CD14-positive monocyte (primary cell): ENCODE measurements around the gene DLGAP1. TPM values are rescaled to one million over a fixed set of nuclear protein-coding genes. Genes with fewer than 3 reads are reported as not detected.

Source experiments
- DNase-seq, 3 donors: peaks; one replicate each; pipeline ENCODE4 v3.0.0-alpha.2; 2011 to 2022
- H2AFZ ChIP-seq: 2 replicates; pipeline ENCODE4 v1.6.0; 2012; ENCODE audit warnings: mild to moderate bottlenecking, low read depth, low read length, inconsistent platforms; ENCODE audit not compliant: insufficient read depth, poor library complexity, severe bottlenecking
- H3K27ac ChIP-seq, 2 donors: 1 replicate in 1 of 2; 2 replicates in 1 of 2; pipeline ENCODE4 v1.5.1; 2012 to 2013; ENCODE audit warnings: low read length in 2 of 2, control low read depth in 1 of 2, inconsistent platforms in 1 of 2, low read depth in 1 of 2, mild to moderate bottlenecking in 1 of 2
- H3K27me3 ChIP-seq, 2 donors: one replicate each; pipeline versions ENCODE4 v1.6.0 to v1.6.1; 2011 to 2013; ENCODE audit warnings: low read length in 2 of 2; ENCODE audit not compliant: control insufficient read depth in 2 of 2, insufficient read depth in 2 of 2
- H3K36me3 ChIP-seq, 2 donors: replicated peaks in 1 of 2; 1 replicate in 1 of 2; 2 replicates in 1 of 2; pipeline versions ENCODE4 v1.5.1 to v1.6.1; 2012 to 2013; ENCODE audit warnings: low read length in 2 of 2, control low read depth in 1 of 2, inconsistent platforms in 1 of 2, mild to moderate bottlenecking in 1 of 2; ENCODE audit not compliant: insufficient read depth in 2 of 2, control insufficient read depth in 1 of 2
- H3K4me1 ChIP-seq, 2 donors: 1 replicate in 1 of 2; 2 replicates in 1 of 2; pipeline versions ENCODE4 v1.5.1 to v1.6.1; 2012 to 2013; ENCODE audit warnings: low read length in 2 of 2, control low read depth in 1 of 2, inconsistent platforms in 1 of 2, mild to moderate bottlenecking in 1 of 2, moderate library complexity in 1 of 2; ENCODE audit not compliant: insufficient read depth in 2 of 2, control insufficient read depth in 1 of 2
- H3K4me2 ChIP-seq: replicated peaks from 2 replicates; pipeline ENCODE3; 2012; ENCODE audit warnings: low read length, moderate library complexity, mild to moderate bottlenecking; ENCODE audit not compliant: poor library complexity, severe bottlenecking; ENCODE audit errors: extremely low read depth
- H3K4me3 ChIP-seq, 3 experiments: fragments of 200-600 bp in 1 of 3; sonication (generic) in 1 of 3; replicated peaks in 1 of 3; 1 replicate in 2 of 3; 2 replicates in 1 of 3; pipeline ENCODE4 v1.5.1; 2011 to 2013; ENCODE audit warnings: low read length in 3 of 3, mild to moderate bottlenecking in 3 of 3, control low read depth in 2 of 3, low read depth in 2 of 3, inconsistent platforms in 1 of 3, moderate library complexity in 1 of 3
- H3K79me2 ChIP-seq: 2 replicates; pipeline ENCODE4 v1.6.0; 2012; ENCODE audit warnings: mild to moderate bottlenecking, control low read depth, inconsistent platforms, low read length, moderate library complexity; ENCODE audit not compliant: insufficient read depth
- H3K9ac ChIP-seq: 2 replicates; pipeline ENCODE4 v1.6.0; 2017; ENCODE audit warnings: low read length, mild to moderate bottlenecking; ENCODE audit not compliant: insufficient read depth, poor library complexity, severe bottlenecking
- H3K9me3 ChIP-seq, 2 donors: replicated peaks in 1 of 2; 1 replicate in 1 of 2; 2 replicates in 1 of 2; pipeline versions ENCODE4 v1.5.1 to v1.6.1; 2012 to 2013; ENCODE audit warnings: low read length in 2 of 2, control low read depth in 1 of 2; ENCODE audit not compliant: control insufficient read depth in 1 of 2, insufficient read depth in 1 of 2
- H4K20me1 ChIP-seq: 2 replicates; pipeline ENCODE4 v1.6.0; 2012; ENCODE audit warnings: mild to moderate bottlenecking, low read length, control low read depth, moderate library complexity; ENCODE audit not compliant: insufficient read depth
- H3K27ac Mint-ChIP-seq, 7 donors: one replicate each; pipeline ENCODE4 v1.8.0; 2020; ENCODE audit warnings: mild to moderate bottlenecking in 7 of 7, mixed read lengths in 7 of 7, moderate library complexity in 6 of 7, inconsistent platforms in 2 of 7
- H3K27me3 Mint-ChIP-seq, 3 donors: one replicate each; pipeline ENCODE4 v1.8.0; 2021 to 2022; ENCODE audit warnings: low read depth in 3 of 3, mild to moderate bottlenecking in 3 of 3, mixed read lengths in 3 of 3, moderate library complexity in 3 of 3, inconsistent platforms in 1 of 3
- H3K36me3 Mint-ChIP-seq, 2 donors: one replicate each; pipeline ENCODE4 v1.8.0; 2020; ENCODE audit warnings: mixed read lengths in 2 of 2, inconsistent platforms in 1 of 2, mild to moderate bottlenecking in 1 of 2
- H3K4me1 Mint-ChIP-seq: one replicate; pipeline ENCODE4 v1.8.0; 2020; ENCODE audit warnings: mild to moderate bottlenecking, mixed read lengths
- H3K4me3 Mint-ChIP-seq, 2 donors: one replicate each; pipeline ENCODE4 v1.8.0; 2020; ENCODE audit warnings: mild to moderate bottlenecking in 2 of 2, mixed read lengths in 2 of 2, moderate library complexity in 1 of 2
- H3K9me3 Mint-ChIP-seq, 7 donors: one replicate each; pipeline ENCODE4 v1.8.0; 2020 to 2022; ENCODE audit warnings: mixed read lengths in 7 of 7, mild to moderate bottlenecking in 6 of 7, moderate library complexity in 6 of 7, inconsistent platforms in 2 of 7
- WGBS: methylation state at CpG from one replicate; pipeline ENCODE4 v1.1.5; 2013; ENCODE audit warnings: missing lambda C conversion rate; ENCODE audit not compliant: insufficient coverage; 5-methylcytosine and 5-hydroxymethylcytosine counted together
- intact Hi-C, 2 donors: fragments of 100-400 bp; cut with micrococcal nuclease; formaldehyde crosslinking; loops; one replicate each; pipeline versions ENCODE4 v1.15.0 to v1.15.1; 2023
- polyA plus RNA-seq, 3 donors: library from polyadenylated mRNA; depleted of rRNA in 1 of 3; unstranded in 2 of 3; stranded (reverse) in 1 of 3; fragments of 300-500 nt in 2 of 3; fragments of >200 nt in 1 of 3; fragmentation: Illumina TruSeq in 2 of 3; gene quantifications; 1 replicate in 2 of 3; 2 replicates in 1 of 3; pipeline ENCODE4 v1.2.3, GENCODE V29; 2012 to 2021
- TF ChIP-seq, protein P1 (sequence below): fragments of 200-600 bp; IDR thresholded peaks from one replicate; pipeline ENCODE4 v1.8.0; 2022; ENCODE audit warnings: antibody characterized with exemption, mild to moderate bottlenecking

The DLGAP1 gene
- polyA plus RNA-seq, 3 donors = 0.09 to 0.42 TPM; not detected in 1

DNA sequence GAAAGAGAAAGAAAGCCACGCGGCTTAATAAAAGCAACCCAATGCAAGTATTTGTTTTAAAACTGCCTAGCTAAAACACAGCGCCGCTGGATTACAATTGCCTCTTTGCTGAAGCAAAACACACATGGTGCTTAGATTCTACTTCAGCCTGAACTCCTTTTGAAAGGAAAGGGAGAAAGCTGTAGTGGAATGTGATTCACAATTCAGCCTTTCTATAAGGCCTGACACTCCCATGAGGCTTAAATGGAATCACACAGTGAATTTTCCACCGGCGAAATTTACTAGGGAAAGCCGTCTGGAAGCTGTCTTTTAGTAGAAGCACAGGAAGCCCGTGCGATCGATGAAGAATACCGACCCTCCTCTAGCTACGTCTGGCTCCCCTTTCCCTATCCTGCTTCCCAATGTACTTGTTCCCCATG, 348.0 kb downstream of the DLGAP1 start:
- H3K27me3 Mint-ChIP-seq = peaks cover 0 to 6% (median 3%) of the 10 kb centered on the region in 3 donors
- no peak for DNase-seq
- H3K9me3 Mint-ChIP-seq = no peaks in the 10 kb centered on the region
- H3K9me3 ChIP-seq = no peaks in the 10 kb centered on the region
- no peak overlapping the region for H3K27ac ChIP-seq
- H4K20me1 ChIP-seq = no peaks in the 10 kb centered on the region
- H3K4me2 ChIP-seq = no peak overlapping the region
- H3K79me2 ChIP-seq = no peaks in the 10 kb centered on the region
- no peak overlapping the region for H3K4me3 ChIP-seq
- intact Hi-C loops = loop anchor here (5.0 kb wide), 1 partner anchor 950 kb away; no protein-coding TSS in a partner anchor
- WGBS = 100% methylated on average over 1 of the region's 12 CpGs
- TF ChIP-seq, protein P1, sequence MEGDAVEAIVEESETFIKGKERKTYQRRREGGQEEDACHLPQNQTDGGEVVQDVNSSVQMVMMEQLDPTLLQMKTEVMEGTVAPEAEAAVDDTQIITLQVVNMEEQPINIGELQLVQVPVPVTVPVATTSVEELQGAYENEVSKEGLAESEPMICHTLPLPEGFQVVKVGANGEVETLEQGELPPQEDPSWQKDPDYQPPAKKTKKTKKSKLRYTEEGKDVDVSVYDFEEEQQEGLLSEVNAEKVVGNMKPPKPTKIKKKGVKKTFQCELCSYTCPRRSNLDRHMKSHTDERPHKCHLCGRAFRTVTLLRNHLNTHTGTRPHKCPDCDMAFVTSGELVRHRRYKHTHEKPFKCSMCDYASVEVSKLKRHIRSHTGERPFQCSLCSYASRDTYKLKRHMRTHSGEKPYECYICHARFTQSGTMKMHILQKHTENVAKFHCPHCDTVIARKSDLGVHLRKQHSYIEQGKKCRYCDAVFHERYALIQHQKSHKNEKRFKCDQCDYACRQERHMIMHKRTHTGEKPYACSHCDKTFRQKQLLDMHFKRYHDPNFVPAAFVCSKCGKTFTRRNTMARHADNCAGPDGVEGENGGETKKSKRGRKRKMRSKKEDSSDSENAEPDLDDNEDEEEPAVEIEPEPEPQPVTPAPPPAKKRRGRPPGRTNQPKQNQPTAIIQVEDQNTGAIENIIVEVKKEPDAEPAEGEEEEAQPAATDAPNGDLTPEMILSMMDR = no peak
- no peak overlapping the region for H3K4me3 Mint-ChIP-seq
- no peak overlapping the region for H3K27ac Mint-ChIP-seq
- no peaks in the 10 kb centered on the region for H3K36me3 Mint-ChIP-seq
- H2AFZ ChIP-seq = no peak overlapping the region
- no peaks in the 10 kb centered on the region for H3K4me1 ChIP-seq
- H3K9ac ChIP-seq = no peak overlapping the region
- H3K27me3 ChIP-seq = no peaks in the 10 kb centered on the region
- H3K4me1 Mint-ChIP-seq = no peaks in the 10 kb centered on the region
- H3K36me3 ChIP-seq = no peaks in the 10 kb centered on the region

DNA sequence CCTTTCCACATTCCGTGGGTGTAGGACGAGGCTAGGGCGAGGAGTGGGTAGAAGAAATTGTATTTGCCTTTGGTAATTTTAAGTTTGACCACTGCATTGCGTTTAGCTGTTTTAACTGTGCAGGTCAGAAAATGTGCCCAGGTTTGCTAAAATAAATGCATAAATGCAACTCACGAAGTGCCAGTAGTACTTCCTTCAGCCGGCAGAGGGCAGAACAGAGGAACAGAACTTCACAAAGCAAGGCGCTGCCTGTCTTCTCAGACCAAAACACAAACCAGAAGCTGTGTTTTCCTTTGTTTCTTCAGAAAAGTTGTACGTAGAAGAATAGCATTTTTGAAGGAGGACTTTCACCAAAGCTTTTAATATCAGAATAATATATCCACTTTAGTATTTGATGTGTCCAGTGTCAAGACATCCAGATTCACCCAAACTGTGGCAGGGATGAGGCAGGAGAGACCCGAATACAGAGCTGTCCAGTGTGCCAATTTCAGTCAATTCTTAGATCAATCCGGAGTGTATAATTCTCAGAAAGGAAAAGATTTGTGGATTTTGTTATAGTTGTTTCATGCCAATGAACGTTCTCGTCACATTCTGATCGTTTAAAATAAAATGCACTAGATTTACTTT, 348.6 kb downstream of the DLGAP1 start:
- no peak overlapping the region for H3K27ac ChIP-seq
- WGBS = 38% methylated on average over 3 of the region's 13 CpGs

More for the DNA sequence above, 348.6 kb downstream of the DLGAP1 start:
- H3K9me3 ChIP-seq = no peaks in the 10 kb centered on the region
- H3K36me3 Mint-ChIP-seq = no peaks in the 10 kb centered on the region
- H3K36me3 ChIP-seq = no peaks in the 10 kb centered on the region
- TF ChIP-seq, protein P1 = peak; percentile 86
- H3K4me1 ChIP-seq = no peaks in the 10 kb centered on the region
- intact Hi-C loops = loop anchor here (5.0 kb wide), 1 partner anchor 951 kb away; no protein-coding TSS in a partner anchor
- H3K4me3 Mint-ChIP-seq = no peak overlapping the region
- H4K20me1 ChIP-seq = no peaks in the 10 kb centered on the region
- peaks cover 0 to 6% (median 3%) of the 10 kb centered on the region in 3 donors for H3K27me3 Mint-ChIP-seq
- DNase-seq = peak; percentile 2 to 22 (median 12)
- no peak overlapping the region for H3K4me3 ChIP-seq
- no peaks in the 10 kb centered on the region for H3K79me2 ChIP-seq
- H3K4me1 Mint-ChIP-seq = no peaks in the 10 kb centered on the region
- no peak overlapping the region for H2AFZ ChIP-seq
- H3K9ac ChIP-seq = no peak overlapping the region
- no peak overlapping the region for H3K4me2 ChIP-seq
- H3K27me3 ChIP-seq = no peaks in the 10 kb centered on the region
- no peak overlapping the region for H3K27ac Mint-ChIP-seq
- H3K9me3 Mint-ChIP-seq = no peaks in the 10 kb centered on the region
